HG03354 (cell line): ENCODE measurements around the gene KIF25.

ENCODE experiments used
- ATAC-seq: cut with Tn5 transposase; IDR thresholded peaks from one replicate; pipeline ENCODE4 v1.9.1; 2021; ENCODE audit warnings: mild to moderate bottlenecking; ENCODE audit not compliant: unreplicated experiment, poor library complexity, severe bottlenecking

The KIF25 gene, protein sequence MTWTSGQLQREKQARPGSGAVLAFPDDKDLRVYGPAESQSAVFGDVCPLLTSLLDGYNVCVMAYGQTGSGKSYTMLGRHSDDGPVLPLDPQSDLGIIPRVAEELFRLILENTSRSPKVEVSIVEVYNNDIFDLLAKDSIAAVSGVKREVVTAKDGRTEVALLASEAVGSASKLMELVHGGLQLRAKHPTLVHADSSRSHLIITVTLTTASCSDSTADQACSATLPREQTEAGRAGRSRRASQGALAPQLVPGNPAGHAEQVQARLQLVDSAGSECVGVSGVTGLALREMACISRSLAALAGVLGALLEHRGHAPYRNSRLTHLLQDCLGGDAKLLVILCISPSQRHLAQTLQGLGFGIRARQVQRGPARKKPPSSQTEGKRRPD

DNA sequence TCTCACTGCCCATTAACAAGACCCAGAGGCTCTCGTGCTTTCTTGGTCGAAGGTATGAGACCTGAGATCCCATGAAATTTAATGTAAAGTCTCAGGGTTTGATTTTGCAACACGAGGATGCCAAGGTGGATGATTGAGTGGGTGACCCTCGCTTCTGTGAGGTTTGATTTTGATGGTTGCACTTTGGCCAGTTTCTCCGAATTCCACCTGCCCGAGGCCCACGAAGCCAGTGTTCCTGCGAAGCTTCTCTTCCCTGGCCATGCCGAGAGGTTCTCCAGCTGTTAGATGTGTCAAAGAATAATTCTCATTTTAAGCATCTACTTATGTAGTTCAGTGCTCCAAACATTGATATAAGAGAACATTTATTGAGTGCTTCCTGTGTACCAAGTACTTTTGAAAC is at the start of gene KIF25:
Gene KIF25 (plus strand): TSS at position 30 of the 400 bp plus-strand sequence. CDS start 31,915 bp downstream, outside the sequence.
- ATAC-seq, result no peak

DNA sequence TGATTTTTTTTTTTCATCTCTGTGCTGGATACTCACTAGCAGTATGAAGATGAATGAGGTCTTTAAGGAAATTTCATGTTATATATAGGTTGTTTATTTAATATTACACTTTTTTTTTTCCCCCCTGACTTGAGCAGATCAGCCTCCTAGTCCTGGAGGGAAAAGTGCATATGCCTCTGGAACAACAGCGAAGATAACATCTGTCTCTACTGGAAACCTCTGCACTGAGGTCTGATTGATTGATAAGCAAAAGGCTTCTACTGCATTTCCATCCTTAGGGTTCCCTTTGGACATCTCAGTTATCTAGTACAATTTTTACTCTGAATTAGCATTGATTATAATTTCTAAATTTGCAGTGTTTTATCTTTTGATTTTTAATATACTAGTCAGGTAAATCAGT is 49.8 kb upstream of the KIF25 start:
- ATAC-seq, result no peak

DNA sequence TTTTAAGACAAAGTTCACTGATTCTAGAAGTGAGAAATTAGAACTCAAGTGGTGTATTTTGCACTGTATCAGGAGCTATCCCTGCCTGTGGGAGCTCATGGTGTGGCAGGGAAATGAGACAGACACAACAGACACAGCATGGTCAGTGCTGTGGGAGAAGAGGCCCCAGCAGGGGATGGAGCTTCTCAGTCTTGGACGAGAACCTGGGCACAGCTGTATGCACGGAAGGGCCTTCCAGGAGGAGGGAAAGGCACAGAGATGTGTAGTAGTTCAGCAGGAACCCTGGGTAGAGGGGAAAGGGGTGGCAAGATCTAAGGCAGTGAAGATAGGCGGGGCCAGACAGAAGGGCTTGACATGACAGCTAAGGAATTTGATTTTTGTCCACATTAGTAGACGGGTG is 48.8 kb upstream of the KIF25 start:
- ATAC-seq, result no peak

DNA sequence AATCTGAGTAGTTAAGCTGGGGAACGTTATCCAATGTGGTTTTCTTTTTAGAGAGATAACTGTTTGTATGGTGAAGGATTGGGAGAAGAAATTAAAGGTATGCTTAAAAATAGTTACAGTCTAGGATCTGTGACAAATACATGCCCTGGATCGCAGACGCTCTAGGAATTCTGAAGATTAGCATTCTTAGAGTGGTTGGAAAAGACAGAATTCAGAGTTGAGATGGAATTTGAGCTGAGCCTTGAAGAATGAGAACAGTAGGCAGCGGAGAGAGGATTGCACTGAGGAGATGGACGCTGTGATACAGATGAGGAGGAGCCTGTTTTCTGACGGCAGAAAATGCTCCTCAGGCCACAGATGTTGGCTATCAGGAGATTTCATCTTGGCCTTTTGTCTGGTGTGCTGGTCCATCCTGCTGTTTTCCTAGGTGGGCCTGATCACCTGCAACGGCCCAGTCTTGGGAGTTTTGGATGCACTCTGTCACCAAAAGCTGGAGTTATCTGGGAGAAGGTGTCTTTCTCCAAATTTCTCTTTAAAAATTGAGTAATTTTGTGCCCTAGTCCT is 48.3 kb upstream of the KIF25 start:
- ATAC-seq, result no peak

DNA sequence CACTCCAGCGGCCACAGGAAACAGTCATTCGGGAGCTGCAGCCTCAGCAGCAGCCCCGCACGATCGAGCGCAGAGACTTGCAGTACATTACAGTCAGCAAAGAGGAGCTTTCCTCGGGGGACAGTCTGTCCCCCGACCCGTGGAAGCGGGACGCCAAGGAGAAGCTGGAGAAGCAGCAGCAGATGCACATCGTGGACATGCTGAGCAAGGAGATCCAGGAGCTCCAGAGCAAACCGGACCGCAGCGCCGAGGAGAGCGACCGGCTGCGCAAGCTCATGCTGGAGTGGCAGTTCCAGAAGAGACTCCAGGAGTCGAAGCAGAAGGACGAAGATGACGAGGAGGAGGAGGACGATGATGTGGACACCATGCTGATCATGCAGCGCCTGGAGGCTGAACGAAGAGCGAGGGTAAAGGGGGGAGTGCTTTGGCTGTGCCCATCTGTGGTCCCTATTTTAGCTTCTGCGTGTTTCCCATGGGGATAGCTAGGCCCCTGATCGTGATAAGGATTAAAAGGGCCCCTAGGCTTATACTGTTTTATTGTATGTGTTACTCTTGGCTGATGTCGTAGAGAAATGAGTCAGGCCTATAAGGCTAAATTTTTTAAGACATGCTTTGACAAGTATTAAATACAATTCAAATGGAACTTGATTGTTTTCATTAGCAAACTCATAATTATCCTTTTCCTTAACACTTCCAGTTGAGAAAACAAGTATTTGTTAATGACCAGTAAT is 45.5 kb upstream of the KIF25 start:
- no peak for ATAC-seq

DNA sequence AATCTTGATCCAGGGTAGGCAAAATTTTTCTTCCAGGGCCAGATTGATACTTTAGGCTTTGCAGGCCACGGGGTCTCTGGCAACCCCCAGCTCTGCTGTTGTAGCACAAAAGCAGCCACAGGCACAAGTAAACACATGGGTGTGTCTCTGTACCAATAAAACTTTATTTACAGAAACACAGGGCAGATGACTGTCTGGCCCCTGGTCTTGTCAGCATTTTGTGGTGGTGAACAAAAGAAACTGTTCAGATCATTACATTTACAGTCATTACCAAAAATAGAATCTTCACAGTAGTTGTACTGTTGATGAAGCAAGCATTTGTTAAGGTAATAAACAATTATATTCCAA is 45.0 kb upstream of the KIF25 start:
- no peak for ATAC-seq

DNA sequence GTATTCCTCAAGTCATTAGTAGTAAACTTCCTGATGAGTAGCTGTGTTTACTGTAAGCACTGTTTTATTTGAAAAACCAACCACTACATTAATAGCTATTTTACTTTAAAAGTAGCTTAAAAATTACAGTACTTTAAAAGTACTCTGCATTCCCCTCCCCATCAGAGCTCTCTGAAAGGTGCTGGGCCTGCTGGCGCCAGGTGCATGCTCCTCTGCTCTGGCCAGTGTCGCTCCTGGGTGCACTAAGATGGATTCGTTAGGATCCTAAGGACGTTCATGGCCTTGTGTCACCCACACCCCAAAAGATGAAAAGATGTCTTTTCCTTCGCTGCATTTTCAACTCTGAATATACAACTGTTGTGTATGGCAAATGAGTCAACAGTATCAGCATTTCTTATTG is 43.9 kb upstream of the KIF25 start:
- no peak for ATAC-seq

DNA sequence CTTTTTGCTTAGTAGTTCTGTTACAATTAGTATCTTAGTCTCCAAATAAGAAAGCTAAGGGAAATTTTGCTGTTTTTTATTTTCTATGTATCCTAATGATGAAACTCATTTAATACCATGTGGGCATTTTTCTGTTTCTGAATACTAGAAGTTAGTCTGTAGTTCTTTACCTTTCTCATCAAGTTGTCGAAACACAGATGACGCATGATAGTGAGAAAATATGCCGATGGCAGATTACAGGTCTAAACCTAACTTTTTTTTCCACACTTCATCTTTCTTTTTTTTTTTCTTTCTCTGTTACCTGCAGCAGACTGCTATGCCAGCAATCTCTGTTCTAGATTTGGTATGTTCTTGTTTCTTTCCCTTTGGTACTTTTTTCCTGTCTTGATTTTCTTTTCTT is 43.3 kb upstream of the KIF25 start:
- no peak for ATAC-seq

- no peak for ATAC-seq
These were observed 41.0 kb upstream of the KIF25 start for GRCh38 chr6:167956491-167956890.

- no peak for ATAC-seq
These were observed 40.4 kb upstream of the KIF25 start for GRCh38 chr6:167956983-167957492.

- no peak for ATAC-seq
These were observed 39.8 kb upstream of the KIF25 start for GRCh38 chr6:167957626-167958025.

DNA sequence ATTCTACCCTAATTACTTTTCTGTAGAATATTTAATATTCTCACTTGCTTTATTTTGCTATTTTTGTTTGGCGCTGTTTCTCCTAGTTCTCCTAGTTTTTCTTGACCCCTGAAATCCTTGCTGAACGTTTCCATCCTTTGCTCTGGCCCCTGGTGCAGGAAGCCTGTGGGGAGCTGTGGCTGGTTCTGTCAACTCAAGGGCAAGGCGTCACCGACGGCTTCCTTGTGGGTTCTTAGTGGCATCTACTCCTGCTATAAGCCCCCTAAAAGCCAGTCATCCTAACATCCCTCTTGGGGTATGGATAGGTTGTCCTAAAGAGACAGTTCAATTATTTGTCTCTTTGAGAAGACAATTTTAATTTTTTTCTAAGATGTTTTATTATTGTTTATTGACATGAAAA is 36.9 kb upstream of the KIF25 start:
- no peak for ATAC-seq

GRCh38 chr6:167962711-167963110 is 34.8 kb upstream of the KIF25 start:
- no peak for ATAC-seq

DNA sequence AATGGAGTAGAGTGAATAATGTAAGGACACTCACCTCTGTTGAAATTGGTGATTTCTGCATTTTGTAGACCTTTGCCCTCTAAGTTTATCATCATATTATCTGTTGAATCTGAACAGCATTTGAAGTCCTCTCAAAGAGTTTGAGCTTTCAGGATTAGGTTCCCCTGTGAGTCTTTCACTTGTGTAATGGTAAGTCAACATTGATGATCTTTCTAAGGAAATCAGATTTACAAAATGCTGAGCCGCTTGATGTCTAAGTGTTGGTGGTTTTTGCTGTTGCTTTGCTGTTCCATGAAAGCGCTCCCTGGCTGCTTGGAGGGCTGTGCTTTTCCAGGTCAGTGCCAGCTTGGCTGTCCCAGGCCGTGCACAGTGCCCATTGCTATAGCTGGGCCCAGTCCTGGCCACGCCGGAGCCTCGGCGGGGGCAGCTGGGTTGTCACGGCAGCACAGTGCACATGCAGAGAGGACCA is 33.8 kb upstream of the KIF25 start:
- no peak for ATAC-seq

DNA sequence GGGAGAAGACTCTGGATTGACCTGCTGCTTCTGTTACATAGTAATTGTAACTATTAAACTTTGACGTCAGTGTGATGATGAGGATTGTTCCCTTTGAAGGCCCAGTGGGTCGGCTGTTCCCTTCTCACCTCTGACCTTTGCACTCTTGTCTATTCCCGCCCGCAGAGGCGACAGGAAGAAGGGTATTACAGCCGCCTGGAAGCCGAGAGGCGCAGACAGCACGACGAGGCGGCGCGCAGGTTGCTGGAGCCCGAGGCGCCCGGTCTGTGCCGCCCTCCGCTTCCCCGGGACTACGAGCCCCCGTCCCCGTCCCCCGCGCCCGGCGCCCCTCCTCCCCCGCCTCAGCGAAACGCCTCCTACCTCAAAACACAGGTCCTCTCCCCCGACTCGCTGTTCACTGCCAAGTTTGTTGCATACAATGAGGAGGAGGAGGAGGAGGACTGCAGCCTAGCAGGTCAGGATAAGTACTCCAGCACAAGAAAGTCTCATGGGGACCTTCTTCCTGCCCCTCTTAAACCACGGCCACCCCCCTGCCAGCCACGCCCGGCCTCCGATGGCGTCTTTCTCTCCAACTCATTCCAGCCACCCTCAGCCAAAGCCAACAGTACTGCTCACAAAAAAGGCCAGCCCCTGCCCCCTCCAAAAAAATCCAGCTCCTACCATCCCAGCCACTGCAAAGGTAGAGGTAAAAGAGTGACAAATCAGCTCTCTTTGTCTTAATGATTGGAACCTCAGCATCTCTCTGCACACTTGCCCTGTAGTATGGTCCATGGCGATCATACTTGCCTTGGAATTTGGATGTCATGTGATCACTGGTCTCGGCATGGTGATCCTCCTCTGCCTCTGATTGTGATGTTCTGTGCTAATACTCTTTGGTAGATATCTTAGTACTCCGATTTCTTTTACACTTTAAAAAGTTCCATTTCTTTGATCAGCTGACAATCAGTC is 31.6 kb upstream of the KIF25 start:
- ATAC-seq, result no peak

DNA sequence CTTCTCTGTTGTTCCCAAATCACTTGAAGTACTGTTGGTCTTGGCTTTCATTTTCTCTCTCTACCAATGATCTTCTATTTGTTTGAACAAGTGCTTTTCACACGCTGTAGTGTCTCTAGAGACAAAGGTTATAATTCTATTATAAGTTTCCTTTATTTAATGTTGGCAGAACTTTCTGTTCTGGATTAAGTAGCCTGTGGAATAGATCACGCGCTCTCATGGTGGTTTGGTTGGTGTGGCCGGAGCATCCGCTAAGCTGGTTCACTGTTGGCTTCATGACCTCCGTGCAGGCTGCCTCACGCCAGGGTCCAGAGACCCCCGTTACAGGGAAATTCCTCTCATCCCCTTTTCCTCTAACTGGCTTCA is 30.9 kb upstream of the KIF25 start:
- ATAC-seq, result no peak

GRCh38 chr6:167968091-167968490 is 29.4 kb upstream of the KIF25 start:
- ATAC-seq, result no peak

GRCh38 chr6:167970230-167970629 is 27.2 kb upstream of the KIF25 start:
- no peak for ATAC-seq

DNA sequence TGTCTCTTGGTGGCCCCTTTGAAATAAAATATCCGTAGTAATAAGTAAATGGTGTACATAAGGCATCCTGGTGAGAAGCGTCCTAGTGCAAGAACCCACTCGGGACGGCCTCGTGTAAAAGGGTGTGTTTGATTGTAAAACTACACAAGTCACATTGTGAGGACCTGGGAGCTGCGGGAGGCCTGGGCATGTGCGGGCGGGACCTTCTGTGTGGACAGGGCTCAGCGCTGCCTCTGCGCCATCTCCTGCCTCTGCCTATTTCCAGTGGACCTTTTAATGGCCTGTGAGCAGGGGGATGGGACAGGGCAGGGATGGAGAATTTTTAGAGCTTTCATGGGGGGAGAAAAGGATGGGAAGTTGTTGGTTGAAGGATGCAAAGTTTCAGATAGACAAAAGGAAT is 25.3 kb upstream of the KIF25 start:
- ATAC-seq, result no peak
